ENCODE measurements around the gene ZNRF2.

GRCh38 chr7:30313348-30313747, 29.0 kb downstream of the ZNRF2 start:
- TF ChIP-seq, protein P1, sequence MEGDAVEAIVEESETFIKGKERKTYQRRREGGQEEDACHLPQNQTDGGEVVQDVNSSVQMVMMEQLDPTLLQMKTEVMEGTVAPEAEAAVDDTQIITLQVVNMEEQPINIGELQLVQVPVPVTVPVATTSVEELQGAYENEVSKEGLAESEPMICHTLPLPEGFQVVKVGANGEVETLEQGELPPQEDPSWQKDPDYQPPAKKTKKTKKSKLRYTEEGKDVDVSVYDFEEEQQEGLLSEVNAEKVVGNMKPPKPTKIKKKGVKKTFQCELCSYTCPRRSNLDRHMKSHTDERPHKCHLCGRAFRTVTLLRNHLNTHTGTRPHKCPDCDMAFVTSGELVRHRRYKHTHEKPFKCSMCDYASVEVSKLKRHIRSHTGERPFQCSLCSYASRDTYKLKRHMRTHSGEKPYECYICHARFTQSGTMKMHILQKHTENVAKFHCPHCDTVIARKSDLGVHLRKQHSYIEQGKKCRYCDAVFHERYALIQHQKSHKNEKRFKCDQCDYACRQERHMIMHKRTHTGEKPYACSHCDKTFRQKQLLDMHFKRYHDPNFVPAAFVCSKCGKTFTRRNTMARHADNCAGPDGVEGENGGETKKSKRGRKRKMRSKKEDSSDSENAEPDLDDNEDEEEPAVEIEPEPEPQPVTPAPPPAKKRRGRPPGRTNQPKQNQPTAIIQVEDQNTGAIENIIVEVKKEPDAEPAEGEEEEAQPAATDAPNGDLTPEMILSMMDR (IDR thresholded peaks at IDR 0.05 in 4 of 5, conservative IDR thresholded peaks at IDR 0.05 in 1 of 5), result no peak
- no peak for TF ChIP-seq POLR2A (IDR thresholded peaks at IDR 0.05)

All from gastrocnemius medialis (tissue), 4 donors.